HG03280 (cell line): ENCODE data around the gene PDE9A.
"Not testable (repeated sequence)": the region's sequence is repeated elsewhere in the genome, so short reads cannot be mapped to it uniquely, and the experiment has no call there.

ENCODE experiments used
- ATAC-seq: cut with Tn5 transposase; IDR thresholded peaks from one replicate; pipeline ENCODE4 v1.9.1; 2021; ENCODE audit warnings: mild to moderate bottlenecking, moderate library complexity; ENCODE audit not compliant: unreplicated experiment

The PDE9A gene

GRCh38 chr21:42704861-42705260 is 51.4 kb downstream of the PDE9A start:
- no peak for ATAC-seq

GRCh38 chr21:42705346-42705745 is 51.9 kb downstream of the PDE9A start:
- no peak for ATAC-seq

- ATAC-seq: no peak
These were observed 52.4 kb downstream of the PDE9A start for GRCh38 chr21:42705746-42706374.

GRCh38 chr21:42706765-42707164 is 53.3 kb downstream of the PDE9A start:
- ATAC-seq: no peak

- ATAC-seq: no peak
These were observed 53.9 kb downstream of the PDE9A start for GRCh38 chr21:42707207-42707830.

GRCh38 chr21:42708107-42708506 is 54.7 kb downstream of the PDE9A start:
- ATAC-seq: no peak

- ATAC-seq: not testable (repeated sequence)
These were observed 55.5 kb downstream of the PDE9A start for GRCh38 chr21:42708916-42709315.

- no peak for ATAC-seq
These were observed 58.2 kb downstream of the PDE9A start for GRCh38 chr21:42711667-42712066.

- ATAC-seq: not testable (repeated sequence)
These were observed 62.0 kb downstream of the PDE9A start for GRCh38 chr21:42715427-42715826.

- ATAC-seq: no peak
These were observed 62.7 kb downstream of the PDE9A start for GRCh38 chr21:42716074-42716473.

GRCh38 chr21:42720484-42720883 is 67.1 kb downstream of the PDE9A start:
- ATAC-seq: not testable (repeated sequence)

- no peak for ATAC-seq
These were observed 68.0 kb downstream of the PDE9A start for GRCh38 chr21:42721341-42721824.

- ATAC-seq: no peak
These were observed 68.7 kb downstream of the PDE9A start for GRCh38 chr21:42722153-42722552.

- ATAC-seq: no peak
These were observed 69.5 kb downstream of the PDE9A start for GRCh38 chr21:42722808-42723473.

- ATAC-seq: no peak
These were observed 71.0 kb downstream of the PDE9A start for GRCh38 chr21:42724226-42724920.

GRCh38 chr21:42725416-42725930 is 72.1 kb downstream of the PDE9A start:
- ATAC-seq: no peak

GRCh38 chr21:42731264-42732032 is 78.0 kb downstream of the PDE9A start:
- no peak for ATAC-seq

GRCh38 chr21:42732033-42732410 is 78.6 kb downstream of the PDE9A start:
- no peak for ATAC-seq

- no peak for ATAC-seq
These were observed 79.7 kb downstream of the PDE9A start for GRCh38 chr21:42733037-42733627.

GRCh38 chr21:42733874-42734273 is 80.5 kb downstream of the PDE9A start:
- no peak for ATAC-seq
